ENCODE data around the gene ZNF44. TPM values are rescaled to one million over a fixed set of nuclear protein-coding genes. Genes with fewer than 3 reads are reported as not detected.

ZNF44 gene
- total RNA-seq, 1 donor from 2014 or later: 8.8 TPM

- no peak for DNase-seq
Observed at GRCh38 chr19:12260861-12261260, 33.8 kb downstream of the ZNF44 start.

GRCh38 chr19:12260236-12260635, 34.4 kb downstream of the ZNF44 start:
- DNase-seq: no peak

DNA sequence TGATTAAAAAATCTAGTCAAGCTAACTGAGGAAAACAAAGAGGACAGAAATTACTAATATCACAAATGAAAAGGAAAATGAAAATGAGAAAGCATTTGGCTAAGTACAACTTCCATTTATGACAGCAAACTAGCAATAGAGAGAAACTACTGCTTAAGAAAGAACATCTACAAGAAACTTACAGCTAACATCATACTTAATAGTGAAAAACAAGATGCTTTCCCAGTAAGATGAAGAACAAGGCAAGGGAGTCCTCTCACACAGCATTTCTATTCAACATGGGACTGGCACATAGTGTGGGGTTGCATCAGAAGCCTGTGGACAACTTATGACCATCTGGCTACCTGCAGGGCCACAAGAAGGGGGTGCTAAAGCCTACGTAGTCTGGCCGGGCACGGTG, 39.3 kb downstream of the ZNF44 start:
- DNase-seq: no peak

DNA sequence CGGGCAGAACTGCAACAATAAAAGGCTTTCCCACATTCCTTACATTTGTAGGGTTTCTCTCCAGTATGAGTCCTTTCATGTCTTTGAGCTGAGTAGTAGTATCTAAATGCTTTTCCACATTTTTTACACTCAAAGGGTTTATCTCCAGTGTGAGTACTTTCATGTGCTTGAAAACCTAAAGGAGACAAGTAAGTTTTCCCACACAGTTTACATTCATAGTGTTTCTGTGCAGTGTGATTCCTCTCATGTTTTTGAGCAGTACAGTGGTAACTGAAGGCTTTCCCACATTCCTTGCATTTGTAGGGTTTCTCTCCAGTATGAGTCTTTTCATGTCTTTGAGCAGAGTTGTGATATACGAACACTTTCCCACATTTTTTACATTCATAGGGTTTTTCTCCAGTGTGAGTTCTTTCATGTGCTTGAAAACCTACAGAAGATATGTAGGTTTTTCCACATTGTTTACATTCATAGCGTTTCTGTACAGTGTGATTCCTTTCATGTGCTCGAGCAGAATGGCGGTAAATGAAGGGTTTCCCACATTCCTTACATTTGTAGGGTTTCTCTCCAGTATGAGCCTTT, 47.0 kb downstream of the ZNF44 start:
- DNase-seq: no peak

- DNase-seq: no peak
Observed at GRCh38 chr19:12244370-12244769, 50.3 kb downstream of the ZNF44 start.

DNA sequence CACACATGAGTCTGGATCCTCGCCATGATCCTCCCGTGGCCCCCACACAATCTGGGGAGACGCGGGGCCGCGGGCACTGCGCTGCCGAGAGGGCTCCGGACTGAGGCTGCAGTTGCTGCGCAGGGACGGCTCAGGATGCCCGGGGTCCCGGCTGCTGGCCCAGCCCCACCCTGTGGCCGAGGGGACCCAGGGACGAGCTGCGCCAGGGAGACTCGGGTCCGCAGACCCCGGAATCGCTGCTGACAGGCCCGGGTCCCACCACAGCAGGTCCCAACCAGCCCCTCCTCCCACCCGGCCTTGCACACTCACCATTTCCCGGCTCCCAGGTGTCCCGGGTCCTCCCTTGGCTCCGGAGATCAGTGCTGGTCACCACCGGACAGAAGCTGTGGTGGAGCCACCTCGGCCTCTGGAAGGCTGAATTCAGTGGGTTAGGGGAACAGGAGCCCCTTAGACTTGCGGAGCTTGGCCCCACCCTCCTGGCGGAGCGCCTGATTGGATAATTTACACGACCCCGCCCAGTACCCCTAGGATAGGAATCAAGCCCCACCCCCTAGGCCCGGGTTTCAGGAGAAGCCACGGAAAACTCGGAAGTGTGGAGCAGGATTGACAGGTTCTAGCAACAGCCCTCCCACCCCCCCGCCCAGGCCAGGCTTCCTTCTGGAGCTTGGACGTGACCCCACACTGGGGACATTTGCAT, 57.4 kb downstream of the ZNF44 start:
- no peak for DNase-seq

GRCh38 chr19:12232961-12233360, 61.7 kb downstream of the ZNF44 start:
- no peak for DNase-seq

- DNase-seq: no peak
Observed at GRCh38 chr19:12230751-12231733, 63.6 kb downstream of the ZNF44 start.

DNA sequence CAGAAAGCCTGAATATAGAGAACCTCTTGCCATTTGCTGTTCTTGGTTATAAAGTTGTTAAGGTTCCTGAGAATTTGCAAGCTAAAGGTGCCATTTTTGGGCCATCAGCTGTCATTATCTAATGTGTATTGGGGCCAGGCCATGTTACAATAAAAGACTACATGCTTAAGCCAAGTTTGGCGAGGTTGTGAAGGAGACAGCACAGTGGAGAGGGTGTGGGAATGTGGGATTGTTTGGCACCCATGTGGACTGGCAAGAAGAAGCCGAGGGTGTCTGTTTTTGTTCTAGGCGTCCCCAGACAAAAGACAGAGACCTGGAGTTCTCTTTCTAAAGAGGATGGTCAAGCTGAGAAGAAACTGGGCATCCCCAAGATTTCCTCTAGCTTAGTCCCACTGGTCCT, 64.7 kb downstream of the ZNF44 start:
- DNase-seq: no peak

DNA sequence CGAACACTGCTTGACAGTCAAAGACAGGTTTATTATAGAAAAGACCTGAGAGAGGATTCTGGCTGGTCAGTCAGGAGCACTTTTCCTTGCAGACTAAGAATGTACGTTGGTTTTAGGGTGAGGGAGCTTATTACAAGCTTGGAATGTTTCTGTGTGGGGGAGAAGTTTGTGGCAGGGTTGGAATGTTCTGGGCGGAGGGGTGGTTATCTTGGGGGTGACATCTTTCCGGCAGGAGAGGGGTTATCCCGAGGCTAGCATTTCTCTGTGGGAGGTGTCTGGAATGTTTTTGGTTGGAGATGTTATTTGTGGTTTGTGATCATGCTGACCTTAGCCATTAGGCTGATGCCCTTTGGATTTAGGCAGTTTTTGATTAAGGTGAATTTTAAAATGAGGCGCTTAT, 70.0 kb downstream of the ZNF44 start:
- DNase-seq: no peak

- DNase-seq: no peak
Observed at GRCh38 chr19:12222980-12223630, 71.6 kb downstream of the ZNF44 start.

Other genes with a start within 250 kb of the ZNF44 start
- gene ZNF878, start 241.9 kb downstream of the ZNF44 start, total RNA-seq: 0.17 and 0.70 TPM in 2 replicates
- gene ZNF844, start 230.2 kb downstream of the ZNF44 start, total RNA-seq: 5.4 and 5.7 TPM in 2 replicates
- gene ZNF20, start 154.5 kb downstream of the ZNF44 start, total RNA-seq: 4.0 and 4.8 TPM in 2 replicates
- gene ZNF625, start 138.1 kb downstream of the ZNF44 start, total RNA-seq: 11.5 and 15.1 TPM in 2 replicates
- gene ZNF136, start 131.8 kb downstream of the ZNF44 start, total RNA-seq: 5.1 and 8.7 TPM in 2 replicates
- gene ZNF563, start 38.8 kb upstream of the ZNF44 start, total RNA-seq: 2.2 TPM in 2 replicates
- 2.7 and 4.3 TPM in 2 replicates for gene ZNF442, start 70.8 kb upstream of the ZNF44 start, total RNA-seq
- 6.1 and 12.1 TPM in 2 replicates for gene ZNF799, start 106.4 kb upstream of the ZNF44 start, total RNA-seq
- gene ZNF443, start 146.1 kb upstream of the ZNF44 start, total RNA-seq: 6.2 and 9.5 TPM in 2 replicates
- gene ZNF709, start 189.9 kb upstream of the ZNF44 start, total RNA-seq: 3.5 and 5.8 TPM in 2 replicates

Measured in dermis blood vessel endothelial cell (primary cell).